H1 (cell line): ENCODE results near the gene PRSS8. TPM values are rescaled to one million over a fixed set of nuclear protein-coding genes. Genes with fewer than 3 reads are reported as not detected.

Source experiments
- CTCF ChIA-PET: fragments of 300-600 bp; sonication (Branson Sonifier 250); formaldehyde crosslinking; loops from one replicate; lab custom pipeline; 2021; ENCODE audit not compliant: partially characterized antibody; lab: Charles Lee
- POLR2A ChIA-PET: fragments of 300-600 bp; sonication (Branson Sonifier 250); formaldehyde crosslinking; loops from one replicate; lab custom pipeline; 2021; ENCODE audit warnings: inconsistent platforms; ENCODE audit not compliant: partially characterized antibody; lab: Charles Lee
- DNase-seq, 2 experiments: peaks; one replicate each; pipeline versions ENCODE4 v3.0.0 to v3.0.0-alpha.2; 2010 to 2022; ENCODE audit warnings: low spot score in 2 of 2, low read depth in 1 of 2, mixed read lengths in 1 of 2
- FAIRE-seq: peaks from 2 replicates; lab custom pipeline; 2011; peaks lifted over from hg19 to GRCh38; lab: Jason Lieb, UNC
- H2AFZ ChIP-seq: 2 replicates; pipeline ENCODE4 v1.8.1; 2012; ENCODE audit warnings: low read length, inconsistent platforms
- H2AK5ac ChIP-seq: 2 replicates; pipeline ENCODE4 v1.6.1; 2013; ENCODE audit warnings: low read depth, low read length
- H2BK120ac ChIP-seq: replicated peaks from 2 replicates; pipeline ENCODE3; 2013; ENCODE audit warnings: low read depth, low read length, inconsistent platforms
- H2BK12ac ChIP-seq: 2 replicates; pipeline ENCODE4 v1.6.1; 2013; ENCODE audit warnings: low read depth, low read length
- H2BK15ac ChIP-seq: 2 replicates; pipeline ENCODE4 v1.6.1; 2013; ENCODE audit warnings: low read length
- H2BK20ac ChIP-seq: 2 replicates; pipeline ENCODE4 v1.6.1; 2013; ENCODE audit warnings: low read length
- H2BK5ac ChIP-seq: 2 replicates; pipeline ENCODE4 v1.6.1; 2013; ENCODE audit warnings: low read depth, low read length
- H3K14ac ChIP-seq: 2 replicates; pipeline ENCODE4 v1.6.1; 2013; ENCODE audit warnings: inconsistent platforms; ENCODE audit not compliant: insufficient read length
- H3K18ac ChIP-seq: 2 replicates; pipeline ENCODE4 v1.6.1; 2013; ENCODE audit warnings: low read length; ENCODE audit errors: extremely low read depth
- H3K23ac ChIP-seq: 2 replicates; pipeline ENCODE4 v1.6.1; 2013; ENCODE audit warnings: inconsistent platforms; ENCODE audit not compliant: insufficient read length
- H3K23me2 ChIP-seq: 2 replicates; pipeline ENCODE4 v1.6.1; 2013; ENCODE audit warnings: low read depth, low read length
- H3K27ac ChIP-seq: 2 replicates; pipeline ENCODE4 v1.6.1; 2011; ENCODE audit warnings: low read depth, low read length, inconsistent platforms
- H3K27me3 ChIP-seq, 4 experiments: replicated peaks in 1 of 4; 1 replicate in 1 of 4; 2 replicates in 3 of 4; pipeline versions ENCODE4 v1.6.1 to v1.8.1; 2011 to 2013; ENCODE audit warnings: low read length in 3 of 4, mild to moderate bottlenecking in 3 of 4, inconsistent platforms in 2 of 4, mixed read lengths in 2 of 4, moderate library complexity in 1 of 4; ENCODE audit not compliant: control insufficient read depth in 3 of 4, insufficient read depth in 3 of 4; ENCODE audit errors: extremely low read depth in 1 of 4
- H3K36me3 ChIP-seq, 4 experiments: 2 replicates each; pipeline versions ENCODE4 v1.6.1 to v1.8.1; 2011 to 2013; ENCODE audit warnings: mild to moderate bottlenecking in 4 of 4, low read length in 3 of 4, moderate library complexity in 2 of 4, control low read depth in 1 of 4, inconsistent platforms in 1 of 4; ENCODE audit not compliant: insufficient read depth in 4 of 4, control insufficient read depth in 2 of 4
- H3K4ac ChIP-seq: replicated peaks from 2 replicates; pipeline ENCODE3; 2013; ENCODE audit warnings: low read length, low read depth, mixed read lengths, inconsistent platforms; ENCODE audit not compliant: insufficient read length
- H3K4me1 ChIP-seq, 4 experiments: replicated peaks in 1 of 4; 1 replicate in 1 of 4; 2 replicates in 3 of 4; pipeline versions ENCODE4 v1.6.1 to v1.8.1; 2011 to 2013; ENCODE audit warnings: low read length in 3 of 4, inconsistent platforms in 2 of 4, mixed read lengths in 1 of 4; ENCODE audit not compliant: insufficient read depth in 4 of 4, control insufficient read depth in 3 of 4
- H3K4me2 ChIP-seq, 2 experiments: 2 replicates each; pipeline versions ENCODE4 v1.6.1 to v1.8.1; 2011 to 2013; ENCODE audit warnings: low read depth in 2 of 2, low read length in 2 of 2, control low read depth in 1 of 2, inconsistent platforms in 1 of 2, mild to moderate bottlenecking in 1 of 2; ENCODE audit not compliant: insufficient read depth in 1 of 2
- H3K4me3 ChIP-seq, 4 experiments: fragments of 200-600, 300-600 bp in 1 of 4; sonication (generic), shearing (Covaris generic), sonication (Bioruptor Twin) in 1 of 4; 2 replicates each; pipeline versions ENCODE4 v1.5.1 to v1.8.1; 2011 to 2016; ENCODE audit warnings: low read length in 4 of 4, low read depth in 3 of 4, control low read depth in 2 of 4, inconsistent platforms in 2 of 4, mild to moderate bottlenecking in 2 of 4, mixed read lengths in 1 of 4, moderate library complexity in 1 of 4; ENCODE audit not compliant: insufficient read depth in 2 of 4; ENCODE audit errors: extremely low read depth in 1 of 4
- H3K56ac ChIP-seq: replicated peaks from 2 replicates; pipeline ENCODE3; 2013; ENCODE audit warnings: low read depth, mild to moderate bottlenecking, mixed read lengths, low read length, inconsistent platforms; ENCODE audit not compliant: insufficient read length
- H3K79me1 ChIP-seq: 2 replicates; pipeline ENCODE4 v1.6.1; 2013; ENCODE audit warnings: low read depth, low read length, control low read depth
- H3K79me2 ChIP-seq, 2 experiments: 2 replicates each; pipeline versions ENCODE4 v1.6.1 to v1.8.1; 2012 to 2013; ENCODE audit warnings: low read length in 2 of 2, mild to moderate bottlenecking in 2 of 2, inconsistent platforms in 1 of 2; ENCODE audit not compliant: insufficient read depth in 2 of 2, control insufficient read depth in 1 of 2
- H3K9ac ChIP-seq, 4 experiments: replicated peaks in 1 of 4; 1 replicate in 1 of 4; 2 replicates in 3 of 4; pipeline versions ENCODE4 v1.6.1 to v1.8.1; 2011 to 2013; ENCODE audit warnings: low read depth in 3 of 4, low read length in 3 of 4, control low read depth in 2 of 4, mild to moderate bottlenecking in 2 of 4, moderate library complexity in 2 of 4, inconsistent platforms in 1 of 4; ENCODE audit errors: extremely low read depth in 1 of 4
- H3K9me3 ChIP-seq, 2 experiments: 2 replicates each; pipeline versions ENCODE4 v1.6.1 to v1.8.1; 2012 to 2013; ENCODE audit warnings: mild to moderate bottlenecking in 2 of 2, moderate library complexity in 2 of 2, control low read depth in 1 of 2, inconsistent platforms in 1 of 2, low read depth in 1 of 2, low read length in 1 of 2, mixed read lengths in 1 of 2; ENCODE audit not compliant: insufficient read depth in 2 of 2
- H4K20me1 ChIP-seq, 2 experiments: replicated peaks in 1 of 2; 2 replicates each; pipeline versions ENCODE3 to v1.8.1; 2011 to 2013; ENCODE audit warnings: inconsistent platforms in 2 of 2, low read length in 2 of 2, mild to moderate bottlenecking in 1 of 2; ENCODE audit not compliant: insufficient read depth in 2 of 2, control insufficient read depth in 1 of 2
- H4K5ac ChIP-seq: 2 replicates; pipeline ENCODE4 v1.6.1; 2013; ENCODE audit warnings: low read length, low read depth, mixed read lengths, inconsistent platforms; ENCODE audit not compliant: insufficient read length
- H4K8ac ChIP-seq: 2 replicates; pipeline ENCODE4 v1.8.0; 2013; ENCODE audit warnings: mild to moderate bottlenecking, moderate library complexity, low read length, inconsistent platforms; ENCODE audit not compliant: insufficient read depth; ENCODE audit errors: extremely low read depth
- H4K91ac ChIP-seq: replicated peaks from 2 replicates; pipeline ENCODE3; 2013; ENCODE audit warnings: low read length, mixed read lengths, inconsistent platforms; ENCODE audit not compliant: insufficient read length
- CEBPB ChIP-seq: IDR thresholded peaks from 2 replicates; pipeline ENCODE4 v1.6.1; 2012; ENCODE audit warnings: low read depth, low read length
- EP300 ChIP-seq, 2 experiments: IDR thresholded peaks; 1 replicate in 1 of 2; 2 replicates in 1 of 2; pipeline ENCODE4 v1.6.1; 2011 to 2012; ENCODE audit warnings: low read depth in 2 of 2, low read length in 2 of 2, mild to moderate bottlenecking in 2 of 2, borderline replicate concordance in 1 of 2, inconsistent platforms in 1 of 2, moderate library complexity in 1 of 2
- GABPA ChIP-seq: IDR thresholded peaks from 2 replicates; pipeline ENCODE4 v1.6.1; 2011; ENCODE audit warnings: mild to moderate bottlenecking, low read length, moderate library complexity, borderline replicate concordance; ENCODE audit not compliant: insufficient read depth
- KDM4A ChIP-seq: IDR thresholded peaks from one replicate; pipeline ENCODE4 v1.7.1; 2012; ENCODE audit warnings: low read depth, mild to moderate bottlenecking, moderate library complexity, low read length, inconsistent platforms; ENCODE audit not compliant: severe bottlenecking
- POLR2AphosphoS5 ChIP-seq: IDR thresholded peaks from 2 replicates; pipeline ENCODE4 v1.6.1; 2011; ENCODE audit warnings: low read depth, low read length
- TBP ChIP-seq: IDR thresholded peaks from 2 replicates; pipeline ENCODE4 v1.6.1; 2011; ENCODE audit warnings: low read depth, low read length, improper control_type of control experiment
- WGBS, 2 experiments: shearing (Covaris generic) in 1 of 2; methylation state at CpG; one replicate each; pipeline versions ENCODE4 v1.1.6 to v1.1.7; 2013 to 2015; ENCODE audit warnings: low lambda C conversion rate in 2 of 2, mixed read lengths in 2 of 2, inconsistent platforms in 1 of 2, low coverage in 1 of 2, missing lambda C conversion rate in 1 of 2; ENCODE audit not compliant: insufficient replicate concordance in 2 of 2, insufficient coverage in 1 of 2, insufficient read length in 1 of 2; ENCODE audit errors: extremely low coverage in 1 of 2, missing lambda C conversion rate in 1 of 2; 5-methylcytosine and 5-hydroxymethylcytosine counted together
- polyA plus RNA-seq, 7 experiments: library from polyadenylated mRNA; depleted of rRNA in 3 of 7; stranded (reverse) in 5 of 7; unstranded in 2 of 7; fragments of >200 nt in 5 of 7; fragments of 200-250 nt in 2 of 7; gene quantifications; 1 replicate in 5 of 7; 2 replicates in 1 of 7; 4 replicates in 1 of 7; pipeline versions ENCODE4 v1.2.1 to v1.2.3, GENCODE V29; 2011 to 2013; ENCODE audit warnings: missing spikeins in 2 of 7, mixed read lengths in 2 of 7
- total RNA-seq: library from RNA; stranded (reverse); fragmentation: NEBNext Ultra II Directional; extraction: Animal tissue kit (Norgen Biotek cat#: 25700); gene quantifications from 2 replicates; pipeline ENCODE4 v1.2.1, GENCODE V29; 2021
- TF ChIP-seq, protein P1 (sequence below): IDR thresholded peaks from 2 replicates; pipeline ENCODE4 v1.6.1; 2012; ENCODE audit warnings: inconsistent platforms

PRSS8 gene
- total and polyA plus RNA-seq, 2 of the 8 experiments (the other 6 are each of a cell fraction or from before 2014, with no cell fraction given) = 87.7 to 273 TPM

DNA sequence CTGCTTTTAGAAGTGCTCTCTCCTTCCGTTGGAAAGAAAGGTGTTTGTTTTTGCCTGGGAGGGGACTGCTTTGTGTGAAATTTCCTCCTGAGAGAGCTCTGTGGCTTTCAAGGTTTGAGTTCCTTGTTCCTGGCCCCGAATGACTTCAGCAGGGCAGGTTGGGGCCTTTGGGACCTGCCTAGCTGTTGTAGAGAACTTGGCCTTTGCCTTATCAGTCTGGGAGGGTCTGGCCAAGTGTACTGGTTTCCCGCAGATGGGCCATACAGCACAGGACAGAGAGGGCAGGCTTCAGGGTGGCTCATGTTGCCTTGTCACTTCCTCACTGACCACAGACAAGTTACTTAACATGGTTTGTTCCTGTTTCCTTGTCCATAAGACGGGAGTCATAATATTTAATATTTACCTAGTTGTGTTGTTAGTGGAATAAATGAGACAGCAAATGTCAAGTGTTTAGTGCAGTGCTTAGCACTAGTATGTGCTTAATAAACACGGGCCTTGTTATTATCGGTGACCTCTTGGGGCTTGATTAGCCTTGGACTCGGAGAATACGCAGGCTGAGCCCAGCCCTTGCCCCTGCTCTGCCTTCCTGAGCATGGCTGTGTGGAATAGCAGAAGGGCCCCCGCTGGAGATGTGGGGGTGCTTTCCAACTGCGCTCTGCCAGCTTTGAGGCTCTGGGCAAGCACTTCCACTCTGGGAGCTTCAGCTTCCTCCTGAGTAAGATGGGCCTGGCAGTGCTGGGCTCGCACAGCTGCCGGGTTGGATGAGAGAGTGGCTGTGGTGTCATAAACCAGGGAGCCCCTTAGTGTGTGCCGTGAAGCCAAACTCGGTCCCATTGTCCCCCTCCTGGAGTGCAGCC lies 6.6 kb downstream of the PRSS8 start:
- no peak overlapping the region for H3K4me3 ChIP-seq
- TF ChIP-seq KDM4A (no peak), GABPA (no peak), POLR2AphosphoS5 (no peak), CEBPB (no peak), EP300 (IDR thresholded peaks at IDR 0.05; ENCODE audit: borderline replicate concordance in 1 of 2, low read depth in 2 of 2, low read length in 2 of 2) (no peak), TBP (no peak)
- TF ChIP-seq, protein P1, sequence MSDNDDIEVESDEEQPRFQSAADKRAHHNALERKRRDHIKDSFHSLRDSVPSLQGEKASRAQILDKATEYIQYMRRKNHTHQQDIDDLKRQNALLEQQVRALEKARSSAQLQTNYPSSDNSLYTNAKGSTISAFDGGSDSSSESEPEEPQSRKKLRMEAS = no peak
- no peaks in the 10 kb centered on the region for H3K27me3 ChIP-seq
- no peaks in the 10 kb centered on the region; the same call in 1 of the 2 replicates for H3K23me2 ChIP-seq
- H3K9ac ChIP-seq = no peak overlapping the region
- peaks cover 14 to 29% (median 19%) of the 10 kb centered on the region in 4 experiments for H3K36me3 ChIP-seq
- no peak overlapping the region for H3K4ac ChIP-seq
- no peak overlapping the region for H2BK5ac ChIP-seq
- H2AK5ac ChIP-seq = no peak overlapping the region
- H2BK15ac ChIP-seq = no peak overlapping the region
- H4K5ac ChIP-seq = no peak overlapping the region
- DNase-seq (no peak), FAIRE-seq (no peak)
- no peak overlapping the region for H3K18ac ChIP-seq
- H3K4me2 ChIP-seq = no peak overlapping the region
- H3K23ac ChIP-seq = no peak overlapping the region
- no peaks in the 10 kb centered on the region for H3K9me3 ChIP-seq
- no peak overlapping the region for H2BK120ac ChIP-seq
- no peak overlapping the region for H2BK12ac ChIP-seq
- H2AFZ ChIP-seq = no peak overlapping the region
- peaks cover 0 to 14% of the 10 kb centered on the region in 2 experiments; a peak in 2 of 4 replicates for H3K79me2 ChIP-seq
- peaks cover 0 to 28% (median 24%) of the 10 kb centered on the region in 4 experiments; a peak in 6 of 7 replicates for H3K4me1 ChIP-seq
- 91% methylated on average over 14 of the region's 14 CpGs; no CpG with 5 or more reads in 1 of the 2 experiments for WGBS, 2 experiments
- H3K79me1 ChIP-seq = peaks cover 4% of the 10 kb centered on the region
- no peak overlapping the region for H3K14ac ChIP-seq
- POLR2A ChIA-PET = interaction anchor here (0.6 to 34.9 kb wide), 8 partner anchors 7 to 55 kb away, joined by 3 to 713 read pairs (median 6); partner anchors contain the start of genes BCKDK, FUS, KAT8 and PRSS36
- CTCF ChIA-PET = interaction anchor here (1.4 to 2.1 kb wide), 3 partner anchors 10 to 15 kb away, joined by 4 to 6 read pairs (median 6); no protein-coding TSS in a partner anchor
- no peak overlapping the region for H2BK20ac ChIP-seq
- no peak overlapping the region for H3K56ac ChIP-seq
- H3K27ac ChIP-seq = no peak overlapping the region
- no peak overlapping the region for H4K8ac ChIP-seq
- H4K20me1 ChIP-seq = peaks cover 2 to 6% of the 10 kb centered on the region in 2 experiments
- no peak overlapping the region for H4K91ac ChIP-seq
